ENCODE measurements around the gene PRDM4.

The PRDM4 gene

DNA sequence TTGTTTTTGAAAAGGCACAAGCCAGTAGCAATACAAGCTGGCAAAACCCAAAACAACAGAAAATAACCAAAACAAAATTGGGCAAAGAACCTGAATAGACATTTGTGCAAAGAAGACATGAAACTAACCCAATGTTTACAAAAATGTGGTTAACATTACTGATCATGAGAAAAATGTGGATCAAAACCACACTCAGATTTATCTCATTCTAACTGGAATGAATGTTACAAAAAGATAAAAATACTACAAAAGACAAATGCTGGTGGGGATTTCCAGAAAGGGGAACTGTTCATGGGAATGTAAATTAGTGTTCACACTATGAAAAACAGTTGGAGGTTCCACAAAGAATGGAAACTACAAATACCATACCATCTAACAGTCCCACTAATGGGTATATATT is 40.2 kb upstream of the PRDM4 start:
- Mint-ChIP-seq H3K4me3 (no peak overlapping the region), H3K27me3 (ENCODE audit: low read depth) (peaks cover 26% of the 10 kb centered on the region), H3K27ac (no peak overlapping the region), H3K36me3 (ENCODE audit: low read depth) (no peaks in the 10 kb centered on the region), H3K9me3 (no peaks in the 10 kb centered on the region), H3K4me1 (no peaks in the 10 kb centered on the region)
- no peak for TF ChIP-seq CTCF (IDR thresholded peaks at IDR 0.05; ENCODE audit: unreplicated experiment in 3 of 3)

GRCh38 chr12:107798580-107798979 is 37.6 kb upstream of the PRDM4 start:
- TF ChIP-seq CTCF (IDR thresholded peaks at IDR 0.05; ENCODE audit: unreplicated experiment in 3 of 3): no peak
- H3K36me3 Mint-ChIP-seq (ENCODE audit: low read depth): no peaks in the 10 kb centered on the region
- peaks cover 41% of the 10 kb centered on the region for H3K27me3 Mint-ChIP-seq (ENCODE audit: low read depth)
- no peak overlapping the region for H3K27ac Mint-ChIP-seq
- no peak overlapping the region for H3K4me3 Mint-ChIP-seq
- no peaks in the 10 kb centered on the region for H3K9me3 Mint-ChIP-seq
- no peaks in the 10 kb centered on the region for H3K4me1 Mint-ChIP-seq

GRCh38 chr12:107794451-107794850 is 33.5 kb upstream of the PRDM4 start:
- no peaks in the 10 kb centered on the region for H3K4me1 Mint-ChIP-seq
- no peak overlapping the region for H3K27ac Mint-ChIP-seq
- TF ChIP-seq CTCF (IDR thresholded peaks at IDR 0.05; ENCODE audit: unreplicated experiment in 3 of 3): no peak
- peaks cover 28% of the 10 kb centered on the region for H3K27me3 Mint-ChIP-seq (ENCODE audit: low read depth)
- no peak overlapping the region for H3K4me3 Mint-ChIP-seq
- peaks cover 9% of the 10 kb centered on the region for H3K9me3 Mint-ChIP-seq
- no peaks in the 10 kb centered on the region for H3K36me3 Mint-ChIP-seq (ENCODE audit: low read depth)

DNA sequence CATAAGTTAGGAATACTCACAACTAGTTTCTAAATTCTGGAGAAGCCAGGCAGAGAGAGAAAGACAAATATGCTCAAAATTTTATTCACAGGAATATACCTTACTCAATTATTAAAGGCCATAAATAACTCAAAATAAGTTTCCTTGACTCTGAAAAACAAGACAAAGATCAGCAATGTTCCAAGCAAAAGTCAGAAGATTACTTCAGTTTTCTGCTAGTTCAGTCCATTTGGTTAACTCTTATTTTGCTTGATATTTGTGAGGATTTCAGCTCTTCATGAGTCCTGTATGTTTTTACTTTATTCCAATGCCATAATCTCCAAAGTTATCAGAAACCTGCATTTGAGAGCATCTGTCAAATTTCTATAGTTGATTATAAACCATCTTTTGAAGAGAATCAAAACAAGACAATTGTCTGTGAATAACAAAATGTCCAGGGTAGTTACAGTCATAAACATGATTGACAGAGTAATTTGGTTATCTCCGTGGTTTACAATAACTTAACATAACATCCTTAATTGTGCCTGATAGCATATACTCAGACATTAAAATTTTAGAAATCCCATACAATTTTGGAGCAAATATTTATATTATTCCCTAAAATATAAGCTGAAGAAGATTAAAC is 30.6 kb upstream of the PRDM4 start:
- Mint-ChIP-seq H3K27me3 (ENCODE audit: low read depth) (peaks cover 36% of the 10 kb centered on the region), H3K4me3 (no peak overlapping the region), H3K4me1 (no peaks in the 10 kb centered on the region), H3K36me3 (ENCODE audit: low read depth) (no peaks in the 10 kb centered on the region), H3K9me3 (peaks cover 9% of the 10 kb centered on the region), H3K27ac (no peak overlapping the region)
- no peak for TF ChIP-seq CTCF (IDR thresholded peaks at IDR 0.05; ENCODE audit: unreplicated experiment in 3 of 3)

- Mint-ChIP-seq H3K27me3 (ENCODE audit: low read depth) (peaks cover 15% of the 10 kb centered on the region), H3K4me3 (no peak overlapping the region), H3K36me3 (ENCODE audit: low read depth) (no peaks in the 10 kb centered on the region), H3K9me3 (peaks cover 9% of the 10 kb centered on the region), H3K4me1 (no peaks in the 10 kb centered on the region), H3K27ac (no peak overlapping the region)
- TF ChIP-seq CTCF (IDR thresholded peaks at IDR 0.05; ENCODE audit: unreplicated experiment in 3 of 3): no peak
Observed at GRCh38 chr12:107788690-107789458, 27.9 kb upstream of the PRDM4 start.

- Mint-ChIP-seq H3K4me3 (no peak overlapping the region), H3K27me3 (ENCODE audit: low read depth) (peaks cover 21% of the 10 kb centered on the region), H3K36me3 (ENCODE audit: low read depth) (no peaks in the 10 kb centered on the region), H3K9me3 (peaks cover 7% of the 10 kb centered on the region), H3K27ac (no peak overlapping the region), H3K4me1 (no peaks in the 10 kb centered on the region)
- TF ChIP-seq CTCF (IDR thresholded peaks at IDR 0.05; ENCODE audit: unreplicated experiment in 3 of 3): no peak
Observed at GRCh38 chr12:107788281-107788680, 27.3 kb upstream of the PRDM4 start.

Data from nephron (organoid).